K562 (cell line): ENCODE results near the gene GNAL. TPM values are rescaled to one million over a fixed set of nuclear protein-coding genes. Genes with fewer than 3 reads are reported as not detected.

Experiments
- ARID2 ChIP-seq: fragments of 450-650 bp; IDR thresholded peaks from 2 replicates; pipeline ENCODE4 v1.6.1; 2017; ENCODE audit warnings: antibody characterized with exemption, mild to moderate bottlenecking
- DPF2 ChIP-seq: fragments of 450-650 bp; IDR thresholded peaks from 2 replicates; pipeline ENCODE4 v1.6.1; 2016
- HNRNPL ChIP-seq: fragments of 200-400 bp; formaldehyde crosslinking; IDR thresholded peaks from 2 replicates; pipeline ENCODE4 v1.6.1; 2017; ENCODE audit warnings: low read depth, mild to moderate bottlenecking, low read length
- IFI16 ChIP-seq: fragments of 250-450 bp; sonication (Bioruptor Pico); IDR thresholded peaks from 2 replicates; pipeline ENCODE4 v2.1.2; 2022; ENCODE audit warnings: mild to moderate bottlenecking, inconsistent platforms
- PHB ChIP-seq: fragments of 250-450 bp; sonication (Bioruptor Pico); IDR thresholded peaks from 2 replicates; pipeline ENCODE4 v1.5.0; 2021
- POLR2AphosphoS2 ChIP-seq: IDR thresholded peaks from 2 replicates; pipeline ENCODE4 v1.6.1; 2012; ENCODE audit warnings: low read length, improper control_type of control experiment
- STAT5B ChIP-seq: fragments of 250-450 bp; sonication (Bioruptor Pico); IDR thresholded peaks from 2 replicates; pipeline ENCODE4 v1.8.0; 2021; ENCODE audit warnings: mild to moderate bottlenecking, inconsistent platforms
- TRIM28 ChIP-seq: fragments of 450-650 bp; IDR thresholded peaks from 2 replicates; pipeline ENCODE4 v1.6.1; 2017
- YBX1 ChIP-seq: fragments of 450-650 bp; IDR thresholded peaks from 2 replicates; pipeline ENCODE4 v1.7.1; 2016; ENCODE audit warnings: mild to moderate bottlenecking
- ZNF24 ChIP-seq: fragments of 450-650 bp; IDR thresholded peaks from 2 replicates; pipeline ENCODE4 v1.6.1; 2016
- polyA plus RNA-seq, 8 experiments: library from polyadenylated mRNA; depleted of rRNA in 4 of 8; stranded (reverse) in 5 of 8; unstranded in 3 of 8; fragments of >200 nt; fragmentation: Nextera tagmentation in 2 of 8; fragmentation: Illumina TruSeq in 1 of 8; extraction: Ambion mirVana in 2 of 8; extraction: Trizol in 1 of 8; gene quantifications; 2 replicates each; pipeline versions ENCODE4 v1.2.1 to v1.2.3, GENCODE V29; 2011 to 2014; ENCODE audit warnings: inconsistent platforms in 1 of 8, missing spikeins in 1 of 8
- total RNA-seq, 7 experiments: library from RNA; depleted of rRNA in 6 of 7; stranded (reverse); fragments of >200 nt in 6 of 7; fragmentation: Illumina TruSeq in 2 of 7; extraction: Trizol in 2 of 7; gene quantifications; 2 replicates each; pipeline versions ENCODE4 v1.2.1 to v1.2.3, GENCODE V29; 2011 to 2021; ENCODE audit warnings: low replicate concordance in 1 of 7
- TF ChIP-seq, protein P1 (sequence below): fragments of 200-600 bp; sonication (generic); IDR thresholded peaks from one replicate; pipeline ENCODE4 v1.6.1; 2012; ENCODE audit warnings: mild to moderate bottlenecking, low read depth, low read length, inconsistent platforms
- TF ChIP-seq, protein P2 (sequence below), 2 experiments: fragments of 450-650 bp in 1 of 2; sonication (generic) in 1 of 2; formaldehyde crosslinking in 1 of 2; IDR thresholded peaks in 1 of 2; conservative IDR thresholded peaks in 1 of 2; 2 replicates each; pipeline versions ENCODE4 v1.6.1 to v1.8.1; 2016 to 2023; ENCODE audit warnings: mild to moderate bottlenecking in 2 of 2, moderate library complexity in 2 of 2, inconsistent platforms in 1 of 2, missing genetic modification reagents in 1 of 2

GNAL gene
- total and polyA plus RNA-seq, 9 of the 15 experiments (the other 6 are each of a cell fraction or from before 2014, with no cell fraction given): under 0.01 to 0.10 (median 0.01) TPM; not detected in 5

DNA sequence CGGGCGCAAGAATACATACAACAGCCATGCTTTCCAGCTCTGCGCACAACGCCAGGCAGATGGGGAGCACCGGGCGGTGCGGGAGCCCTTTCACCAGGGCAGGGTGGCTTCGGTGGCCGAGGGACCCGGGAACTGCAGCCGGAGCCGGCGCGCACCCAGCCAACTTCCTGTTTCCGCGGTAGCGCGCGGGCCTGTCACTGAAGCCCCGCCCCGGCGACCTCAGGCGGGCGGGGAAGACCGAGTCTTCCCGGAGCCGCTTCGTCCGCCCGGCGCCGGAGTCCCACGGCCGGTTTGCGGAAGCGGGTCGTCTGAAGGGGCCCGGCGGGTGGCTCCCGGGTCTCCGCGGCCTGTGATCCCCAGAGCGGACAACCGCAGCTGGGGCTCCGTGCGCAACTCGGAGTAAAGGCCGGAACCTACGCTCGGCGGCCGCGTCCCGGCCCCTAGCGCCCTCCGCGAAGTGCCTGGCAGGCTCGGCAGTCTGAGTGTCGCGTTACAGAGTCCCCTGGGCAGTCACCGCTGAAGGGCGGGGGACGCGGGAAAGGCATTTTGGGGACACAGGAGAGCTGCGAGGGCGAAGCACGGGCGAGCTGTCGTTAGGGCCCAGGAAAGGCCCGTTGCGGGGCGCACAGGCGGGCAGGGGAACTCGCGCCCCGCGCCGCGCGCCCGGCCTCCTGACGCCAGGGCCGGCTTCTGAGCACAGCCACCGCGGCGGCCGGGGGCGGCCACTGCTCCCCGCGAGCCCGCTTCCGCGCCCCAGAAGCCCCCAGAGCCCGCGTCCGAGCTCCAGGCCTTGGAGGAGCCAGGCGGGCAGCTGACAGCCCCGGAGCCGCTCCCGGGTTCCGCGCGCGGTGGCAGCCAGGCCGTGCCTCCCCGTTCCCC lies 219.4 kb downstream of the GNAL start, which contains the start of gene MPPE1 (continued):
- no peak for TF ChIP-seq ZNF24
- TF ChIP-seq, protein P1, sequence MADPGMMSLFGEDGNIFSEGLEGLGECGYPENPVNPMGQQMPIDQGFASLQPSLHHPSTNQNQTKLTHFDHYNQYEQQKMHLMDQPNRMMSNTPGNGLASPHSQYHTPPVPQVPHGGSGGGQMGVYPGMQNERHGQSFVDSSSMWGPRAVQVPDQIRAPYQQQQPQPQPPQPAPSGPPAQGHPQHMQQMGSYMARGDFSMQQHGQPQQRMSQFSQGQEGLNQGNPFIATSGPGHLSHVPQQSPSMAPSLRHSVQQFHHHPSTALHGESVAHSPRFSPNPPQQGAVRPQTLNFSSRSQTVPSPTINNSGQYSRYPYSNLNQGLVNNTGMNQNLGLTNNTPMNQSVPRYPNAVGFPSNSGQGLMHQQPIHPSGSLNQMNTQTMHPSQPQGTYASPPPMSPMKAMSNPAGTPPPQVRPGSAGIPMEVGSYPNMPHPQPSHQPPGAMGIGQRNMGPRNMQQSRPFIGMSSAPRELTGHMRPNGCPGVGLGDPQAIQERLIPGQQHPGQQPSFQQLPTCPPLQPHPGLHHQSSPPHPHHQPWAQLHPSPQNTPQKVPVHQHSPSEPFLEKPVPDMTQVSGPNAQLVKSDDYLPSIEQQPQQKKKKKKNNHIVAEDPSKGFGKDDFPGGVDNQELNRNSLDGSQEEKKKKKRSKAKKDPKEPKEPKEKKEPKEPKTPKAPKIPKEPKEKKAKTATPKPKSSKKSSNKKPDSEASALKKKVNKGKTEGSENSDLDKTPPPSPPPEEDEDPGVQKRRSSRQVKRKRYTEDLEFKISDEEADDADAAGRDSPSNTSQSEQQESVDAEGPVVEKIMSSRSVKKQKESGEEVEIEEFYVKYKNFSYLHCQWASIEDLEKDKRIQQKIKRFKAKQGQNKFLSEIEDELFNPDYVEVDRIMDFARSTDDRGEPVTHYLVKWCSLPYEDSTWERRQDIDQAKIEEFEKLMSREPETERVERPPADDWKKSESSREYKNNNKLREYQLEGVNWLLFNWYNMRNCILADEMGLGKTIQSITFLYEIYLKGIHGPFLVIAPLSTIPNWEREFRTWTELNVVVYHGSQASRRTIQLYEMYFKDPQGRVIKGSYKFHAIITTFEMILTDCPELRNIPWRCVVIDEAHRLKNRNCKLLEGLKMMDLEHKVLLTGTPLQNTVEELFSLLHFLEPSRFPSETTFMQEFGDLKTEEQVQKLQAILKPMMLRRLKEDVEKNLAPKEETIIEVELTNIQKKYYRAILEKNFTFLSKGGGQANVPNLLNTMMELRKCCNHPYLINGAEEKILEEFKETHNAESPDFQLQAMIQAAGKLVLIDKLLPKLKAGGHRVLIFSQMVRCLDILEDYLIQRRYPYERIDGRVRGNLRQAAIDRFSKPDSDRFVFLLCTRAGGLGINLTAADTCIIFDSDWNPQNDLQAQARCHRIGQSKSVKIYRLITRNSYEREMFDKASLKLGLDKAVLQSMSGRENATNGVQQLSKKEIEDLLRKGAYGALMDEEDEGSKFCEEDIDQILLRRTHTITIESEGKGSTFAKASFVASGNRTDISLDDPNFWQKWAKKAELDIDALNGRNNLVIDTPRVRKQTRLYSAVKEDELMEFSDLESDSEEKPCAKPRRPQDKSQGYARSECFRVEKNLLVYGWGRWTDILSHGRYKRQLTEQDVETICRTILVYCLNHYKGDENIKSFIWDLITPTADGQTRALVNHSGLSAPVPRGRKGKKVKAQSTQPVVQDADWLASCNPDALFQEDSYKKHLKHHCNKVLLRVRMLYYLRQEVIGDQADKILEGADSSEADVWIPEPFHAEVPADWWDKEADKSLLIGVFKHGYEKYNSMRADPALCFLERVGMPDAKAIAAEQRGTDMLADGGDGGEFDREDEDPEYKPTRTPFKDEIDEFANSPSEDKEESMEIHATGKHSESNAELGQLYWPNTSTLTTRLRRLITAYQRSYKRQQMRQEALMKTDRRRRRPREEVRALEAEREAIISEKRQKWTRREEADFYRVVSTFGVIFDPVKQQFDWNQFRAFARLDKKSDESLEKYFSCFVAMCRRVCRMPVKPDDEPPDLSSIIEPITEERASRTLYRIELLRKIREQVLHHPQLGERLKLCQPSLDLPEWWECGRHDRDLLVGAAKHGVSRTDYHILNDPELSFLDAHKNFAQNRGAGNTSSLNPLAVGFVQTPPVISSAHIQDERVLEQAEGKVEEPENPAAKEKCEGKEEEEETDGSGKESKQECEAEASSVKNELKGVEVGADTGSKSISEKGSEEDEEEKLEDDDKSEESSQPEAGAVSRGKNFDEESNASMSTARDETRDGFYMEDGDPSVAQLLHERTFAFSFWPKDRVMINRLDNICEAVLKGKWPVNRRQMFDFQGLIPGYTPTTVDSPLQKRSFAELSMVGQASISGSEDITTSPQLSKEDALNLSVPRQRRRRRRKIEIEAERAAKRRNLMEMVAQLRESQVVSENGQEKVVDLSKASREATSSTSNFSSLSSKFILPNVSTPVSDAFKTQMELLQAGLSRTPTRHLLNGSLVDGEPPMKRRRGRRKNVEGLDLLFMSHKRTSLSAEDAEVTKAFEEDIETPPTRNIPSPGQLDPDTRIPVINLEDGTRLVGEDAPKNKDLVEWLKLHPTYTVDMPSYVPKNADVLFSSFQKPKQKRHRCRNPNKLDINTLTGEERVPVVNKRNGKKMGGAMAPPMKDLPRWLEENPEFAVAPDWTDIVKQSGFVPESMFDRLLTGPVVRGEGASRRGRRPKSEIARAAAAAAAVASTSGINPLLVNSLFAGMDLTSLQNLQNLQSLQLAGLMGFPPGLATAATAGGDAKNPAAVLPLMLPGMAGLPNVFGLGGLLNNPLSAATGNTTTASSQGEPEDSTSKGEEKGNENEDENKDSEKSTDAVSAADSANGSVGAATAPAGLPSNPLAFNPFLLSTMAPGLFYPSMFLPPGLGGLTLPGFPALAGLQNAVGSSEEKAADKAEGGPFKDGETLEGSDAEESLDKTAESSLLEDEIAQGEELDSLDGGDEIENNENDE: no peak
- TF ChIP-seq PHB (CRISPR knock-in tag): no peak
- TF ChIP-seq HNRNPL: no peak
- no peak for TF ChIP-seq YBX1
- no peak for TF ChIP-seq DPF2
- TF ChIP-seq, protein P2, sequence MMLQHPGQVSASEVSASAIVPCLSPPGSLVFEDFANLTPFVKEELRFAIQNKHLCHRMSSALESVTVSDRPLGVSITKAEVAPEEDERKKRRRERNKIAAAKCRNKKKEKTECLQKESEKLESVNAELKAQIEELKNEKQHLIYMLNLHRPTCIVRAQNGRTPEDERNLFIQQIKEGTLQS (IDR thresholded peaks at IDR 0.05): no peak
- TF ChIP-seq, protein P2 (CRISPR knock-in tag; conservative IDR thresholded peaks at IDR 0.05): no peak
- no peak for TF ChIP-seq ARID2
- TF ChIP-seq TRIM28: no peak
- TF ChIP-seq IFI16 (CRISPR knock-in tag): no peak
- no peak for TF ChIP-seq STAT5B (CRISPR knock-in tag)
- TF ChIP-seq POLR2AphosphoS2: no peak
